Skin of body (tissue), 2 donors: ENCODE measurements around the gene ASMTL. TPM values are rescaled to one million over a fixed set of nuclear protein-coding genes. Genes with fewer than 3 reads are reported as not detected.
"Not testable (repeated sequence)": the region's sequence is repeated elsewhere in the genome, so short reads cannot be mapped to it uniquely, and the experiment has no call there.

ENCODE experiments used
- DNase-seq: peaks from one replicate; lab custom pipeline; 2025; lab: John Stamatoyannopoulos, UW
- total RNA-seq: library from RNA; depleted of rRNA; stranded (reverse); fragments of >200 nt; gene quantifications from one replicate; pipeline ENCODE4 v1.2.3, GENCODE V29; 2014

The ASMTL gene
- 10.2 TPM for total RNA-seq

- no peak for DNase-seq
Observed at GRCh38 chrX:1452516-1453394, at the start of gene ASMTL. Gene ASMTL, minus strand, starts transcription at chrX:1452909. Its CDS starts 69 bp downstream, at chrX:1452840.

- DNase-seq: no peak
Observed at GRCh38 chrX:1502241-1502640, 49.5 kb upstream of the ASMTL start.

GRCh38 chrX:1500701-1501624 is 48.3 kb upstream of the ASMTL start:
- no peak for DNase-seq

GRCh38 chrX:1496076-1496475 is 43.4 kb upstream of the ASMTL start:
- DNase-seq: no peak

GRCh38 chrX:1493877-1494510 is 41.3 kb upstream of the ASMTL start:
- DNase-seq: no peak

GRCh38 chrX:1493412-1493811 is 40.7 kb upstream of the ASMTL start:
- DNase-seq: no peak

- DNase-seq: no peak
Observed at GRCh38 chrX:1492421-1493012, 39.8 kb upstream of the ASMTL start.

- no peak for DNase-seq
Observed at GRCh38 chrX:1491851-1492349, 39.2 kb upstream of the ASMTL start.

- not testable (repeated sequence) for DNase-seq
Observed at GRCh38 chrX:1491248-1491647, 38.5 kb upstream of the ASMTL start.

GRCh38 chrX:1490723-1491122 is 38.0 kb upstream of the ASMTL start:
- DNase-seq: not testable (repeated sequence)

GRCh38 chrX:1489354-1489753 is 36.6 kb upstream of the ASMTL start:
- DNase-seq: not testable (repeated sequence)

- no peak for DNase-seq
Observed at GRCh38 chrX:1488745-1489144, 36.0 kb upstream of the ASMTL start.

- DNase-seq: no peak
Observed at GRCh38 chrX:1488141-1488540, 35.4 kb upstream of the ASMTL start.

- no peak for DNase-seq
Observed at GRCh38 chrX:1487401-1487800, 34.7 kb upstream of the ASMTL start.

GRCh38 chrX:1486749-1487361 is 34.1 kb upstream of the ASMTL start:
- no peak for DNase-seq

GRCh38 chrX:1486177-1486576 is 33.5 kb upstream of the ASMTL start:
- no peak for DNase-seq

GRCh38 chrX:1485033-1485432 is 32.3 kb upstream of the ASMTL start:
- no peak for DNase-seq

GRCh38 chrX:1484638-1485019 is 31.9 kb upstream of the ASMTL start:
- DNase-seq: no peak

GRCh38 chrX:1483843-1484637 is 31.3 kb upstream of the ASMTL start:
- DNase-seq: no peak

GRCh38 chrX:1482530-1482928 is 29.8 kb upstream of the ASMTL start:
- DNase-seq: not testable (repeated sequence)
